Astrocyte (in vitro differentiated cells and primary cell): ENCODE measurements around the gene TMEM179. TPM values are rescaled to one million over a fixed set of nuclear protein-coding genes. Genes with fewer than 3 reads are reported as not detected.

Experiments used
- DNase-seq: peaks from one replicate; pipeline ENCODE4 v3.0.0-alpha.2; 2010; ENCODE audit warnings: low read depth
- FAIRE-seq: peaks from 2 replicates; lab custom pipeline; 2011; peaks lifted over from hg19 to GRCh38; lab: Jason Lieb, UNC
- H2AFZ ChIP-seq: 2 replicates; pipeline ENCODE4 v1.6.0; 2012; ENCODE audit warnings: low read depth, low read length, inconsistent platforms
- H3K27ac ChIP-seq: 2 replicates; pipeline ENCODE4 v1.5.1; 2011; ENCODE audit warnings: low read depth, low read length, inconsistent platforms
- H3K27me3 ChIP-seq: 2 replicates; pipeline ENCODE4 v1.6.0; 2011; ENCODE audit warnings: low read length, inconsistent platforms; ENCODE audit not compliant: insufficient read depth
- H3K36me3 ChIP-seq: 2 replicates; pipeline ENCODE4 v1.5.1; 2011; ENCODE audit warnings: low read length, inconsistent platforms; ENCODE audit not compliant: insufficient read depth
- H3K4me1 ChIP-seq: 2 replicates; pipeline ENCODE4 v1.5.1; 2011; ENCODE audit warnings: low read length, inconsistent platforms; ENCODE audit not compliant: insufficient read depth
- H3K4me2 ChIP-seq: 2 replicates; pipeline ENCODE4 v1.6.0; 2012; ENCODE audit warnings: low read length, inconsistent platforms
- H3K4me3 ChIP-seq: 2 replicates; pipeline ENCODE4 v1.5.1; 2011; ENCODE audit warnings: low read depth, mild to moderate bottlenecking, low read length, inconsistent platforms; ENCODE audit not compliant: insufficient read depth
- H3K79me2 ChIP-seq: 2 replicates; pipeline ENCODE4 v1.6.0; 2012; ENCODE audit warnings: mild to moderate bottlenecking, low read length, inconsistent platforms; ENCODE audit not compliant: insufficient read depth
- H3K9ac ChIP-seq: 2 replicates; pipeline ENCODE4 v1.6.0; 2012; ENCODE audit warnings: mild to moderate bottlenecking, low read length, inconsistent platforms
- H3K9me3 ChIP-seq: 2 replicates; pipeline ENCODE4 v1.5.1; 2012; ENCODE audit warnings: low read depth, mild to moderate bottlenecking, low read length, inconsistent platforms; ENCODE audit not compliant: insufficient read depth
- H4K20me1 ChIP-seq: 2 replicates; pipeline ENCODE4 v1.6.0; 2012; ENCODE audit warnings: low read length, inconsistent platforms; ENCODE audit not compliant: insufficient read depth
- H3K27ac Mint-ChIP-seq: one replicate; pipeline ENCODE4 v1.8.0; 2021; ENCODE audit warnings: mild to moderate bottlenecking, mixed read lengths; ENCODE audit not compliant: unreplicated experiment
- H3K27me3 Mint-ChIP-seq: one replicate; pipeline ENCODE4 v1.8.0; 2021; ENCODE audit warnings: low read depth, mixed read lengths; ENCODE audit not compliant: unreplicated experiment
- H3K36me3 Mint-ChIP-seq: one replicate; pipeline ENCODE4 v1.8.0; 2021; ENCODE audit warnings: low read depth, mixed read lengths; ENCODE audit not compliant: unreplicated experiment
- H3K4me1 Mint-ChIP-seq: one replicate; pipeline ENCODE4 v1.8.0; 2021; ENCODE audit warnings: low read depth, mixed read lengths; ENCODE audit not compliant: unreplicated experiment
- H3K4me3 Mint-ChIP-seq: one replicate; pipeline ENCODE4 v1.8.0; 2021; ENCODE audit warnings: mild to moderate bottlenecking, moderate library complexity, mixed read lengths; ENCODE audit not compliant: unreplicated experiment
- H3K9me3 Mint-ChIP-seq: one replicate; pipeline ENCODE4 v1.8.0; 2021; ENCODE audit warnings: mild to moderate bottlenecking, mixed read lengths; ENCODE audit not compliant: unreplicated experiment
- CTCF ChIP-seq: IDR thresholded peaks from 2 replicates; pipeline ENCODE4 v1.5.1; 2011; ENCODE audit warnings: low read depth, mild to moderate bottlenecking, inconsistent platforms, low read length, moderate library complexity; ENCODE audit not compliant: insufficient read depth
- EZH2 ChIP-seq: IDR thresholded peaks from 2 replicates; pipeline ENCODE4 v1.6.1; 2012; ENCODE audit warnings: mild to moderate bottlenecking, low read length, inconsistent platforms; ENCODE audit not compliant: insufficient read depth
- total RNA-seq: library from RNA; stranded (reverse); gene quantifications from 2 replicates; pipeline ENCODE4 v1.2.1, GENCODE V29; 2021

TMEM179 gene
- total RNA-seq, 1 donor from 2014 or later = 0.82 TPM

DNA sequence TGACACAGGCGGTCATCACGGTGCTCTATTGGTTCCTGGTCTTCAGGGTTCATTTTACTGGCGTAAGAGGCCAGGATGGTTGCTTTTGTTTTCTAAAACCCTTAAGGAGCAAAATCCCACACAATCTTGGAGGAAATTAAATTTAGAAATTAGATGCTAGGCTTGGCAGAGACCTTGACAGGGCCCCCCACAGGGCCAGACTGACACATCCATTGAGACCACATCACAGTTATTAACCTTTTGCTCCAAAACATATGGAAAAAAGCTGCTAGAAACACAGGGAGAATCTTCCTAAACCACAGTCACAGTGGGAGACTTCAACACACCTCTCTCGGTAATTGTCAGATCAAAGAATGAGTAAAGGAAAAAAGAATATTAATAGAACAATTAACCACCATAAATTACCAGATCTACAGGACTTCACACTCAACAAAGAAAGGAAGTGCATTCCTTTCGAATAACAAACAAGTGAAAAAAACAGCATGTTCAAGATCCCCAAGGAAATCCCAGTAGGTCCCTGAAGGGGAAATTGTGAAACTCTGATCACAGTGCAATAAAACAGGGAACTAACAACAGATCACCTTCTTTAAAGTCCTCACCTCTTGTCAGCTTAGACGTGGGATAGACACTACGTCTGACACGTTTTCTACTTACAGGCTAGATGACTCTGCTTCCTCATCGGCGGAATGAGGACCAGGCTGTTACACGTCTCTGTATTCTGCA lies 40.2 kb upstream of the TMEM179 start:
- H4K20me1 ChIP-seq = no peaks in the 10 kb centered on the region
- DNase-seq (no peak), FAIRE-seq (no peak)
- H3K36me3 ChIP-seq = no peaks in the 10 kb centered on the region
- H3K4me3 Mint-ChIP-seq = no peak overlapping the region
- H3K27ac ChIP-seq = no peak overlapping the region
- peaks cover 7% of the 10 kb centered on the region for H3K36me3 Mint-ChIP-seq
- H2AFZ ChIP-seq = no peak overlapping the region
- no peaks in the 10 kb centered on the region for H3K4me1 Mint-ChIP-seq
- no peaks in the 10 kb centered on the region for H3K4me1 ChIP-seq
- H3K27me3 ChIP-seq = peaks cover 3% of the 10 kb centered on the region
- H3K27ac Mint-ChIP-seq = no peak overlapping the region
- no peak overlapping the region for H3K4me3 ChIP-seq
- H3K27me3 Mint-ChIP-seq = peaks cover 20% of the 10 kb centered on the region
- no peak overlapping the region for H3K9ac ChIP-seq
- H3K9me3 ChIP-seq = peaks cover 4% of the 10 kb centered on the region
- peaks cover 16% of the 10 kb centered on the region for H3K9me3 Mint-ChIP-seq
- TF ChIP-seq EZH2 (no peak), CTCF (no peak)
- H3K79me2 ChIP-seq = no peaks in the 10 kb centered on the region
- no peak overlapping the region for H3K4me2 ChIP-seq

- peaks cover 7% of the 10 kb centered on the region for H3K36me3 Mint-ChIP-seq
- Histone ChIP-seq H3K4me2 (no peak overlapping the region), H3K4me1 (no peaks in the 10 kb centered on the region), H3K9ac (no peak overlapping the region), H3K9me3 (peaks cover 4% of the 10 kb centered on the region), H3K4me3 (no peak overlapping the region), H2AFZ (no peak overlapping the region), H4K20me1 (no peaks in the 10 kb centered on the region), H3K27me3 (peaks cover 3% of the 10 kb centered on the region), H3K27ac (no peak overlapping the region), H3K36me3 (no peaks in the 10 kb centered on the region), H3K79me2 (no peaks in the 10 kb centered on the region)
- FAIRE-seq (no peak), DNase-seq (no peak)
- H3K4me1 Mint-ChIP-seq = no peaks in the 10 kb centered on the region
- TF ChIP-seq EZH2 = no peak
- TF ChIP-seq CTCF = no peak
- peaks cover 16% of the 10 kb centered on the region for H3K9me3 Mint-ChIP-seq
- H3K27me3 Mint-ChIP-seq = peaks cover 20% of the 10 kb centered on the region
- H3K27ac Mint-ChIP-seq = no peak overlapping the region
- no peak overlapping the region for H3K4me3 Mint-ChIP-seq
Observed at GRCh38 chr14:104644091-104644635, 39.6 kb upstream of the TMEM179 start.

GRCh38 chr14:104643306-104643705 lies 38.7 kb upstream of the TMEM179 start:
- no peaks in the 10 kb centered on the region for H3K4me1 Mint-ChIP-seq
- DNase-seq (no peak), FAIRE-seq (no peak)

More at GRCh38 chr14:104643306-104643705, 38.7 kb upstream of the TMEM179 start:
- H3K27me3 ChIP-seq = peaks cover 10% of the 10 kb centered on the region
- peaks cover 24% of the 10 kb centered on the region for H3K27me3 Mint-ChIP-seq
- peaks cover 4% of the 10 kb centered on the region for H3K9me3 ChIP-seq
- no peak overlapping the region for H3K4me2 ChIP-seq
- no peak overlapping the region for H3K27ac Mint-ChIP-seq
- no peak overlapping the region for H3K4me3 Mint-ChIP-seq
- H3K9ac ChIP-seq = no peak overlapping the region
- H3K4me1 ChIP-seq = no peaks in the 10 kb centered on the region
- H3K9me3 Mint-ChIP-seq = peaks cover 16% of the 10 kb centered on the region
- H4K20me1 ChIP-seq = no peaks in the 10 kb centered on the region
- no peak overlapping the region for H3K4me3 ChIP-seq
- TF ChIP-seq EZH2 = no peak
- no peaks in the 10 kb centered on the region for H3K36me3 ChIP-seq
- H2AFZ ChIP-seq = no peak overlapping the region
- H3K79me2 ChIP-seq = no peaks in the 10 kb centered on the region
- H3K36me3 Mint-ChIP-seq = peaks cover 7% of the 10 kb centered on the region
- no peak overlapping the region for H3K27ac ChIP-seq
